CD4-positive, alpha-beta memory T cell (primary cell): Measurements from ENCODE around the gene TRIM50. TPM values are rescaled to one million over a fixed set of nuclear protein-coding genes. Genes with fewer than 3 reads are reported as not detected.

Source experiments
- CTCF ChIA-PET: fragments of 350-600 bp; sonication (Branson Sonifier 250); formaldehyde crosslinking; loops from one replicate; lab custom pipeline; 2021; ENCODE audit warnings: inconsistent platforms; ENCODE audit not compliant: partially characterized antibody; lab: Charles Lee
- POLR2A ChIA-PET: fragments of 350-600 bp; sonication (Branson Sonifier 250); formaldehyde crosslinking; loops from one replicate; lab custom pipeline; 2021; ENCODE audit not compliant: partially characterized antibody; lab: Charles Lee
- DNase-seq, 5 donors: peaks; one replicate each; pipeline versions ENCODE4 v3.0.0 to v3.0.0-alpha.2; 2020 to 2022; ENCODE audit warnings: mixed read lengths in 1 of 5
- H3K27ac ChIP-seq: one replicate; pipeline ENCODE4 v1.7.0; 2013; ENCODE audit warnings: low read depth, low read length
- H3K27me3 ChIP-seq: 2 replicates; pipeline ENCODE4 v1.7.0; 2013; ENCODE audit warnings: mild to moderate bottlenecking, low read length, moderate library complexity; ENCODE audit not compliant: insufficient read depth
- H3K36me3 ChIP-seq: 2 replicates; pipeline ENCODE4 v1.7.0; 2013; ENCODE audit warnings: mild to moderate bottlenecking, low read length, moderate library complexity; ENCODE audit not compliant: insufficient read depth
- H3K4me1 ChIP-seq: 2 replicates; pipeline ENCODE4 v1.7.0; 2013; ENCODE audit warnings: mild to moderate bottlenecking, low read length, moderate library complexity; ENCODE audit not compliant: insufficient read depth
- H3K4me3 ChIP-seq, 2 donors: one replicate each; pipeline ENCODE4 v1.7.0; 2013; ENCODE audit warnings: low read length in 2 of 2, mild to moderate bottlenecking in 1 of 2
- H3K9me3 ChIP-seq, 2 donors: one replicate each; pipeline ENCODE4 v1.7.0; 2013; ENCODE audit warnings: low read length in 2 of 2, control low read depth in 1 of 2; ENCODE audit not compliant: control insufficient read depth in 1 of 2
- H3K27ac Mint-ChIP-seq, 7 donors: one replicate each; pipeline ENCODE4 v1.8.0; 2020 to 2021; ENCODE audit warnings: mixed read lengths in 7 of 7, mild to moderate bottlenecking in 6 of 7, inconsistent platforms in 3 of 7, moderate library complexity in 3 of 7
- H3K27me3 Mint-ChIP-seq, 2 donors: one replicate each; pipeline ENCODE4 v1.8.0; 2020 to 2021; ENCODE audit warnings: mixed read lengths in 2 of 2
- H3K36me3 Mint-ChIP-seq, 2 donors: one replicate each; pipeline ENCODE4 v1.8.0; 2020 to 2021; ENCODE audit warnings: mixed read lengths in 2 of 2, inconsistent platforms in 1 of 2, mild to moderate bottlenecking in 1 of 2
- H3K4me1 Mint-ChIP-seq, 4 donors: one replicate each; pipeline ENCODE4 v1.8.0; 2020 to 2021; ENCODE audit warnings: mixed read lengths in 4 of 4, mild to moderate bottlenecking in 1 of 4
- H3K4me3 Mint-ChIP-seq, 8 donors: one replicate each; pipeline ENCODE4 v1.8.0; 2020 to 2021; ENCODE audit warnings: mixed read lengths in 8 of 8, mild to moderate bottlenecking in 7 of 8, moderate library complexity in 6 of 8, inconsistent platforms in 3 of 8
- H3K9me3 Mint-ChIP-seq, 8 donors: one replicate each; pipeline ENCODE4 v1.8.0; 2020 to 2021; ENCODE audit warnings: mixed read lengths in 8 of 8, mild to moderate bottlenecking in 5 of 8, inconsistent platforms in 3 of 8, moderate library complexity in 1 of 8
- intact Hi-C: fragments of 100-400 bp; cut with micrococcal nuclease; formaldehyde crosslinking; loops from one replicate; pipeline ENCODE4 v1.15.1; 2023
- polyA plus RNA-seq, 2 donors: library from polyadenylated mRNA; unstranded; fragments of 300-500 nt; fragmentation: Illumina TruSeq; gene quantifications; one replicate each; pipeline ENCODE4 v1.2.3, GENCODE V29; 2021
- total RNA-seq, 2 experiments: library from RNA; stranded (reverse); gene quantifications; one replicate each; pipeline ENCODE4 v1.2.3, GENCODE V29; 2021

Gene TRIM50
- total and polyA plus RNA-seq, 4 experiments from 2014 or later = not detected

DNA sequence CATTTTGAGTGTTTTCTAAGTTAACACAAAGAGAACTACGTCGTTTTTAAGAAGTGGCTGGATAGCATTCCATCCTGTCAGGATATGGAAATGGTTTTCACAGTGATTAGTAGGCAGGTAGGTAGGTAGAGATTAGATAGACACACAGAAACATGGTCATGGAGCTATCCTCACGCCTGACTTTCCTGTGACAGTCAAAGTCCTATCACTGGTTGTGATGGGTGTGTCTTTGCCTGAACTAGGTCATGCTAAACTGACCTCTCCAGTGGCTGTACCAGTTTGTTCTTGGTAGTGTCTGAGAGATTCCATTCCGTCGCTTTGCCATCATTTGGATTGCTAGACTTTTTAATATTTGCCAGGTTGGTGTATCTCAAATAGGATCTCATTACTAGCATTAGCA, 28.3 kb upstream of the TRIM50 start:
- Histone ChIP-seq H3K4me3 (no peak overlapping the region), H3K27ac (no peak overlapping the region), H3K36me3 (no peaks in the 10 kb centered on the region), H3K9me3 (no peaks in the 10 kb centered on the region), H3K27me3 (no peaks in the 10 kb centered on the region), H3K4me1 (no peaks in the 10 kb centered on the region)
- DNase-seq = no peak
- Mint-ChIP-seq H3K36me3 (no peaks in the 10 kb centered on the region), H3K9me3 (peaks cover 0 to 12% (median 0%) of the 10 kb centered on the region in 8 donors), H3K27ac (no peak overlapping the region), H3K27me3 (peaks cover 7% of the 10 kb centered on the region in 2 donors), H3K4me1 (no peaks in the 10 kb centered on the region), H3K4me3 (no peak overlapping the region)
- intact Hi-C loops = no loop called here
- ChIA-PET POLR2A (no interaction called here), CTCF (interaction anchor here (0.8 kb wide), 1 partner anchor 42 kb away, joined by 3 read pairs; no protein-coding TSS in a partner anchor)

DNA sequence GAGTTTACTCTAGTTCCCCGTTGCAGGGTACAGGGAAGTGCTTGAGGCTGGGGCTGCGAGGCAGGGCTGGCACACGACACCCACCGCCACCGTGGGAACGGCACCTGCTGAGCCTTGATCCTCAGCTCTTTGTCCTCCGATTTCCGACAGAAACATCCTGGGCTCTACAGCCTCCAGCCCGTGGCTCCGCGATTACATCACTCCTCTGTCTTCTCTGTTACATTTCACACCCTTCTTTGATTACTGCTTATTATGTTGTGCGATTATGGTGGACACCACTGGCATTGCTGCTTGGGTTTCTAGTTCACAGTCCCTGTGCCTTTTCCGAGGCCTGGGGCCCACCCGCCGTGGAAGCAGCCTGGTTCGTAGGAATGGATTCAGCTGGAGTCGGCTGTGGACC, 26.9 kb upstream of the TRIM50 start:
- H3K4me3 Mint-ChIP-seq = no peak overlapping the region
- no peaks in the 10 kb centered on the region for H3K36me3 ChIP-seq
- no peaks in the 10 kb centered on the region for H3K36me3 Mint-ChIP-seq
- no peak overlapping the region for H3K27ac Mint-ChIP-seq
- no peak for DNase-seq
- POLR2A ChIA-PET = no interaction called here
- CTCF ChIA-PET = interaction anchor here (1.0 kb wide), 1 partner anchor 31 kb away, joined by 3 read pairs; no protein-coding TSS in a partner anchor
- H3K9me3 ChIP-seq = no peaks in the 10 kb centered on the region
- H3K27me3 Mint-ChIP-seq = peaks cover 3 to 7% of the 10 kb centered on the region in 2 donors
- intact Hi-C loops = no loop called here
- no peaks in the 10 kb centered on the region for H3K4me1 ChIP-seq
- no peaks in the 10 kb centered on the region for H3K27me3 ChIP-seq
- peaks cover 0 to 12% (median 0%) of the 10 kb centered on the region in 8 donors for H3K9me3 Mint-ChIP-seq
- H3K4me1 Mint-ChIP-seq = no peaks in the 10 kb centered on the region
- no peak overlapping the region for H3K27ac ChIP-seq
- H3K4me3 ChIP-seq = no peak overlapping the region

DNA sequence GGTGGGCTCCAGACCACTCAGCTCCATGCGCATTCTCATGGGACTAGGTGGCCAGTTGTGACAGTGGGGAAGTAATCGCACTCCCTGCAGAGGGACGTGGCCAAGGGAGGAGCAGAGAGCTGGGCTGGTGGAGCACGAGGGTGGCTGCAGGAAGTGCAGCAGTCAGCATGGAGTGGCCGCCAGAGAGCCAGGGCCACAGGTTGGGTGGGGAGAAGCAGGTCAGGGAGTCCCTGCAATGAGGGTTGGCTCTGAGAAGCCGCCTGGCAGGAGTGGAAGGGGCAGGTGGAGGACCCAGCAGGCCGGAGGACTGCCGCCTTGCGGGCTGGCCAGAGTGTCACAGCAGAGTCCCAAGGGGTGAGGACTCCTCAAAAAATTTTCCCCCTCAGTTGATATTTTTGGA, 26.3 kb upstream of the TRIM50 start:
- no peak for DNase-seq
- H3K4me1 ChIP-seq = no peaks in the 10 kb centered on the region
- Mint-ChIP-seq H3K27me3 (peaks cover 1 to 3% of the 10 kb centered on the region in 2 donors), H3K9me3 (peaks cover 0 to 12% (median 0%) of the 10 kb centered on the region in 8 donors), H3K36me3 (no peaks in the 10 kb centered on the region), H3K4me1 (no peaks in the 10 kb centered on the region), H3K27ac (no peak overlapping the region), H3K4me3 (no peak overlapping the region)
- no peaks in the 10 kb centered on the region for H3K27me3 ChIP-seq
- no peak overlapping the region for H3K4me3 ChIP-seq
- H3K27ac ChIP-seq = no peak overlapping the region
- ChIA-PET POLR2A (no interaction called here), CTCF (no interaction called here)
- H3K36me3 ChIP-seq = no peaks in the 10 kb centered on the region
- intact Hi-C loops = no loop called here
- H3K9me3 ChIP-seq = no peaks in the 10 kb centered on the region

DNA sequence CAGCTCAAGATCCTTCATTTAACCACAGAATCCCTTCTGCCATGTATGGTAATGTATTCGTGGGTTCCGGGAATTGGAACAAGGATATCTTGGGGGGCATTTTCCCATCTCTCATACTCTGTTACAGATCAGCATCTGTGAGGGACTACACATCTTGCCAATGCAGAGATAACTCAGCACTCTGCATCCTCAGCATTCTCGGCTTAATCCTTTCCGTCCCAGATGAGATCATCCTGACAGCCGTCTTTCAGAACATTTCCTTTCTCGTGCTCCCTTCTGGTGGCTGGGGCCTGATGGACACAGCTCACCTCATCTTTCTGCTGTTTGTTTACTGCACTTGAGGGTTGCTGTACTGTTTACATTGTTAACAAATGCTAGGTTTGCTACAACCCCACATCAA, 25.4 kb upstream of the TRIM50 start:
- intact Hi-C loops = no loop called here
- H3K9me3 ChIP-seq = no peaks in the 10 kb centered on the region

DNA sequence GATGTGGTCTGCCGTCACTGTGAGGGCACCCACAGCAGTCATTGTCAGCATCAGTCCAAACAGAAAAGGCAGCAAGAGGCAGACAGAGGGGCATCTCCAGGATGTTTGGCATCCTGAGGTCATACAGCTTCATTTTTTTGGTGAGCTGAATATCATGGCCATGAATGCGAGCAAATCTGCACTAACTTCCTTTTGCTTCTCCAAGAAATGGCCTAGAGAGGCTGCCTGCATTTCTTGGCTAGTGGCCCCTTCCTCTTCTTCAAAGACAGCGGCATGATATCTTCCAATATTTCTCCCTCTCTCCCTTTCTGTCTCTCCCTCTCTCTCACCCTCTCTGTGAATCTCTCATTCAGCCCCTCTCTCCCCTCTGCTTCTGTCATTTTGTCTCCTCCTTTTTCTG, 24.9 kb upstream of the TRIM50 start:
- peaks cover 1 to 2% of the 10 kb centered on the region in 2 donors for H3K27me3 Mint-ChIP-seq
- H3K36me3 ChIP-seq = no peaks in the 10 kb centered on the region
- no peak overlapping the region for H3K27ac Mint-ChIP-seq
- no peaks in the 10 kb centered on the region for H3K36me3 Mint-ChIP-seq
- H3K9me3 ChIP-seq = no peaks in the 10 kb centered on the region
- H3K27ac ChIP-seq = no peak overlapping the region
- no peak overlapping the region for H3K4me3 Mint-ChIP-seq
- intact Hi-C loops = no loop called here
- no peak overlapping the region for H3K4me3 ChIP-seq
- no peaks in the 10 kb centered on the region for H3K4me1 Mint-ChIP-seq
- no peaks in the 10 kb centered on the region for H3K4me1 ChIP-seq
- peaks cover 0 to 12% (median 0%) of the 10 kb centered on the region in 8 donors for H3K9me3 Mint-ChIP-seq
- no peaks in the 10 kb centered on the region for H3K27me3 ChIP-seq
- no peak for DNase-seq
- ChIA-PET POLR2A (no interaction called here), CTCF (no interaction called here)

More for the DNA sequence above, 25.4 kb upstream of the TRIM50 start:
- no peaks in the 10 kb centered on the region for H3K27me3 ChIP-seq
- ChIA-PET CTCF (no interaction called here), POLR2A (no interaction called here)
- no peaks in the 10 kb centered on the region for H3K4me1 ChIP-seq
- Mint-ChIP-seq H3K9me3 (peaks cover 0 to 12% (median 0%) of the 10 kb centered on the region in 8 donors), H3K4me3 (no peak overlapping the region), H3K27ac (no peak overlapping the region), H3K36me3 (no peaks in the 10 kb centered on the region), H3K4me1 (no peaks in the 10 kb centered on the region), H3K27me3 (peaks cover 1 to 2% of the 10 kb centered on the region in 2 donors)
- no peak overlapping the region for H3K4me3 ChIP-seq
- no peak overlapping the region for H3K27ac ChIP-seq
- no peak for DNase-seq
- no peaks in the 10 kb centered on the region for H3K36me3 ChIP-seq

DNA sequence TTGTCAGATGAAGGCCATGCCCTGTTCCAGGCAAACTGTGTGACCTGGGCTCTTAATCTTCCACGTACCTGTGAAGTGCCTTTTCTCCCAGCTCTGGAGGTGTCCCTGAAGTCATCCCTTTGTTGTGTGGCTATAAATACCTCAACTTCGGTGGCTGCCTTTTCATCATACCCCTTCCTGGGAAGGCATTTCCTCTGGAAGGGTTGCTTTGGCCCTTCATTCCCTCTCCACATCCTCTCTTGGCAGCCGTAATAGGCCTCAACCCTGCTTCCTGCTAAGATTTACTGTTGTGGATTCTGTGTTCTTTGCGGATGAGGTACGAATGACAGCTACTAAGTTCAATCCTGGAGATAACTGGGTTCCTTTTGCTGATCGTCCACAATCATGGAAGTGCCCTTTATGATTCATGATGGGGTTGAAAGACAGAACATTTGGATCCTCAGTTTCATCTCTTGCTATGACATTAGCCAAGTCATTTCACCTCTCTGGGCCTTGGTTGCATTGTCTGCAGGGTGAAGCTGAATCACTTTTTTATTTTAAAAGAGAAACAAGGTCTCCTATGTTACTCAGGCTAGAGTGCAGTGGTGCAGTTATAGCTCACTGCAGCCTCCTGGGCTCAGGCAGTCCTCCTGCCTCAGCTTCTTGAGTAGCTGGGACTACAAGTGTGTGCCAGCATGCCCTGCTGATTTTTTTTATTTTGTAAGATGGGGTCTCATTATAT, 23.7 kb upstream of the TRIM50 start:
- H3K9me3 Mint-ChIP-seq = peaks cover 0 to 12% (median 0%) of the 10 kb centered on the region in 8 donors
- H3K27ac Mint-ChIP-seq = no peak overlapping the region

DNA sequence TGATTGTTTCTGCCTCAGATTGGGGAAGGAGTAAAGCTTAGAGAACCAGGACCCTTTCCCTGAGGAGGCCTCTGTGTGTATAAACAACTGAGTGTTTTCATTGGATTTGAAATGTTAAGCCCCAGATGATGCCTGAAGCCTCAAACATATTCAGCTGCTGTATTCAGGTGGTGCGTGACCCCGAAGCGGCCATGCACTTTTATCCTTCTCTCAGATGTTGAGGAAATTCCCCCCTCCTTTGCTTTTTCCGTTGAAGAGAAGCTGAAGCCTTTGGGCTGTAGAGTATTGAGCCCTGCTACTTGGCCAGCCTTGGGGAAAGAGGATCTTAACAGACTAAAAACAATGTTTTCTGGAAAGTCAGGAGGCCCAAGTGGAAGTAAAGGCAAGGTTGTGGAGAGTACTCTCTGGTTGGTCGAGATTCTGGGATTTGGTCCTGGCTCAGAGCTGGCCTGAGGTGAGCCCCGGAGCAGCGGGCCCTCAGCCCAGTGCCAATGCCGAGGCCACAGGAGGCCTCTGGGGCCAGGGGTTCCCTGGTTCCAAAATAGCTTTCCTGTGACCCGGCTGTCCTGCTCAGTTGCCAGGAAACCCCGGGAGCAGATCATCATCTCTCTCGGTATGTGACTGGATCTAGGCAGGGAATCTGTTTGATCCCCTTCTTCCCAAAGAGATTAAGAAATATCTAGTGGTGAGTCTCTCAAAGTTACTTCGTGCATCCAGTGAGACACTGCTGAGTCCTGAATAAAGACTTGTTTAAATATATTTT, 22.6 kb upstream of the TRIM50 start:
- POLR2A ChIA-PET = no interaction called here
- no peak overlapping the region for H3K4me3 ChIP-seq
- H3K27me3 ChIP-seq = no peaks in the 10 kb centered on the region
- H3K27me3 Mint-ChIP-seq = no peaks in the 10 kb centered on the region
- DNase-seq = no peak
- no peak overlapping the region for H3K27ac Mint-ChIP-seq
- intact Hi-C loops = no loop called here
- peaks cover 0 to 12% (median 0%) of the 10 kb centered on the region in 8 donors for H3K9me3 Mint-ChIP-seq
- H3K9me3 ChIP-seq = no peaks in the 10 kb centered on the region
- no peaks in the 10 kb centered on the region for H3K36me3 ChIP-seq
- CTCF ChIA-PET = no interaction called here
- H3K27ac ChIP-seq = no peak overlapping the region
- no peak overlapping the region for H3K4me3 Mint-ChIP-seq
- H3K4me1 Mint-ChIP-seq = no peaks in the 10 kb centered on the region
- H3K36me3 Mint-ChIP-seq = no peaks in the 10 kb centered on the region
- H3K4me1 ChIP-seq = no peaks in the 10 kb centered on the region

More for the DNA sequence above, 23.7 kb upstream of the TRIM50 start:
- no peaks in the 10 kb centered on the region for H3K27me3 Mint-ChIP-seq
- Histone ChIP-seq H3K4me1 (no peaks in the 10 kb centered on the region), H3K4me3 (no peak overlapping the region), H3K27me3 (no peaks in the 10 kb centered on the region), H3K9me3 (no peaks in the 10 kb centered on the region), H3K27ac (no peak overlapping the region), H3K36me3 (no peaks in the 10 kb centered on the region)
- intact Hi-C loops = no loop called here
- no peaks in the 10 kb centered on the region for H3K36me3 Mint-ChIP-seq
- POLR2A ChIA-PET = no interaction called here
- no peak for DNase-seq
- no peaks in the 10 kb centered on the region for H3K4me1 Mint-ChIP-seq
- CTCF ChIA-PET = no interaction called here
- no peak overlapping the region for H3K4me3 Mint-ChIP-seq
